GM19324 (cell line): ENCODE measurements around the gene NXPH2.
"Not testable (repeated sequence)": the region's sequence is repeated elsewhere in the genome, so short reads cannot be mapped to it uniquely, and the experiment has no call there.

Experiments
- ATAC-seq: cut with Tn5 transposase; IDR thresholded peaks from one replicate; pipeline ENCODE4 v1.9.1; 2021; ENCODE audit warnings: mild to moderate bottlenecking, moderate library complexity; ENCODE audit not compliant: unreplicated experiment, low FRiP score

The NXPH2 gene

DNA sequence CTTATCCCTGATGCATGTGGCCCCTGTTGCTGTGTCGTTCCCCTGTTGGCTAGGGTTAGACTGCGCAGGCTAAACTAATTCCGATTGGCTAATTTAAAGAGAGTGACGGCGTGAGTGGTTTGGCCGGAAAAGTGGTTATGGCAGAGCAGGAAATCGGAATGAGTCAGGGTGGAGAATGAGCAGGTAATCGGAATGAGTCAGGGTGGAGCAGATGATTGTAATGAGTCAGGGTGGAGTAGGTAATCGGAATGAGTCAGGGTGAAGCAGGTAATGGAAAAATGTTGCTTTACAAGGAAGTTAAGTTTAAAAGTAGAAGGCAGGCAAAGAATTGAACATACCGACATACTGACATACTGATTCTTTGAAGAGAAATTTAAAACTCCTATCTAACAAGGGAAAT is 135.4 kb downstream of the NXPH2 start:
- not testable (repeated sequence) for ATAC-seq

DNA sequence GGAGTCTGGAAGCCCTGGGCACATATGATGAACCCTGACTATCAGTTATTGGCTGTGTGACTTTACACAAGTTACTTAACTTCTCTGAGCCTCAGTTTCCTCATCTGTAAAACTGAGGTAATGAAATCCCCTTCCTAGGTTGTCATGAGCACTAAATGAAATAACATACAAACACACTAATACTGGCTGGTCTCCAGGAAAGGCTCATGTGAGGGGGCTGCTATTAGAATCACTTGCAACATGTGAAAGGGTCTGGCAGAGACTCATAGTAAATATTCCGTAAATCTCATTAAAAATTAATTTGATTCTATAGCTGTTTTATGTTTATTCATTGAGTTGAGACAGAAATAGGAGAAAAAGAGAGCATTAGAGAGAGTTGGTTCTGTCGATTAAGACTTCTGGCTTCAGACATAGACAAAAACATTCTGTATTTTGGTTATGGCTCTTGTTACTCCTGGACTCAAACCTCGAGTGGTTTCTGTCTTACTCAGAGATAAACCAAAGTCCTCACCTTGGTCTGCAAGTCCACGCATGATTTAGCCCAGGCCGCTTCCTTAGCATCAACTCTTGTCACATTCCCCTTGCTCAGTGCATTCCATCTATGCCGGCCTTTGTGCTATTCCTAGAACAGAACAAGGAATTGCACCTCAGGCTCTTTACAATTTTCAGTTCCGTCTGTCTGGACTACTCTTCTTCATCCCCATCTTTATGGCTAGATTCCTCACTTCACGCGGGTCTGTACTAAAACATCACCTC is 139.1 kb downstream of the NXPH2 start:
- ATAC-seq: no peak

DNA sequence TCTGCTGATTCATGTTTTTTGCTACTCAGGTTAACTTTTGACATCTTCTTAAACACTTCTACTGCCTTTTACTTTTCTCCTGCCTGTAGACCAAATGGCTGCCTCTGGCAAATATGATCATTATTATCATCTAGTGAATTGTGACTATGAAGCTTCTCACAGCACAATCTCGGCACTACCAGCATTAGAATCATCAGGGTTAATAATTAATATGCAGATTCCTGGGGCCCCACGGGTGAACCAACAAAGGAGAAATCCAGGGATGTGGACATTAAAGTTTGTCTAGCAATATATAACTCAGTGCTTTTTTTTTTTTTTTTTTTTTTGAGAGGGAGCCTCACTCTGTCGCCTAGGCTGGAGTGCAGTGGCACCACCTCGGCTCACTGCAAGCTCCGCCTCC is 142.5 kb downstream of the NXPH2 start:
- no peak for ATAC-seq

DNA sequence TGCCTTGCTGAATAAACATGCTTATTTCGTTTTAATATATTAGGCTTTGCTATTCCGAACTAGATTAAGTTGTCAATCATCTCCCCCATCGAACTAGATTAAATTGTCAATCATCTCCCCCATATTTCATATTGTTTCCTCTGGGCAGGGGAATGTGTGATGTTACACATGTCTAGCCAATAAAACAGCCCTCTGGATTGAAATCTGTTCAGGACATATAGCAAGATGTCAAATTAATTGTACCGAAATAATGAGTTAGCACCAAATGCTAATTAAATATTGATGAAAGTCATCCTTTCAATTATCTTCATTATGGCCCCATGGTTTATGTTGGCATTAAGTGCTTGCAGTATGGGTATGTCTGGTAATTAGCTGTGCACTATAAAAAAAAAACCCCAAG is 143.1 kb downstream of the NXPH2 start:
- ATAC-seq: no peak

DNA sequence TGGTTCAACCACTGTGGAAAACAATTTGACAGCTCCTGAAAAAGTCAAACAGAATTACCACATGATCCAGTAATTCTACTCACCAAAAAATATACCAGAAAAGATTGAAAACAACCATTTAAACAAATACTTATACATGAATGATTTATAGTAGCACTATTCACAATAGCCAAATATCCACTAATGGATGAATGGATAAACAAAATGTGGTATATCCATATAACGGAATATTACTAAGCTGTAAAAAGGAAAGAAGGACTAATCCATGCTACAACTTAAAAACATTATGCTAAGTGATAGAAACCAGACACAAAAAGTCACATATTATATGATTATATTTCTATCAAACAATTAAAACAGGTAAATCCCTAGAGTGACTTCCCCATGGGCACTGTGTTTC is 147.1 kb downstream of the NXPH2 start:
- ATAC-seq: no peak

DNA sequence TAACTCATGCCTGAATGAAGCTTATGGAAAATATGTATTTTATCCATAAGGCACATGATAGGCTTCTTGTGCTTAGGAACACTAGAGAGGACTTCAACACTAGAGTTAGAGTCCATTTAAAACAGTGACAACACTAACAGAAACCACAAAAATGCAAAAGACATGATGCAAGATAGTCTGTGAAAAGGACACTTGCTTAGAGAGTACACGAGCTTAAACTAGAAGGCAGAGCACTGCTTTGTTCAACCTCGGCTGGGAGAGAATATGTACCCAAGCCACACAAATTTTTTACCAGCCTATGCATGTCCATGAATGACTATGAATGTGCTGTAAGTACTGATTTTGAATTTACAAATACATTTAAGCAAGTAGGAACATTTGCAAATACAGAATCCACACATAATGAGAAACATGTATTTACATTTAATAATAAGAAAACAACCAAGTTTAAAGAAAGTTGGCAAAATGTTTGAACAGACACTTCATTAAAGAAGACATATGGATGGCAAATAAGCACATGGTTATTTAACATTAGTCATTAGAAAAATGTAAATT is 148.0 kb downstream of the NXPH2 start:
- no peak for ATAC-seq

DNA sequence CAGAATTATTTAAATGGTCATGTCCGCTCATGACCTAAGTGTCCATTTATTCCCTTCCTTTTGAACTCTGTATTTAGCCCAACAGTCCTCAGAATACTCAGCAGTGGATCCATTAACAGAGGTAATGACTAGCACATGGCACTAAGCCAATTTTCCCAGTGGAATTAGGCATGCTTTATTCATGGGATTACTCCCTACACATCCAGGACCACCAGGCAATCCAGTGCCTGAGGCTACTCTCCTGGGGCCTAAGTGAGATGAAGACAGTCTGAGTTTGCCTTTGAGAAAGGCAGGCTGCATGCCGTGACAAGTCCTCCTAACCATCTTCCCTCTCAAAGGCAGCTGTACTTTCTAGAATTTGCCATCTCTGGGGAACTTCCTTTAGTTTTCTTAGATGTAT is 150.0 kb downstream of the NXPH2 start:
- ATAC-seq: no peak

DNA sequence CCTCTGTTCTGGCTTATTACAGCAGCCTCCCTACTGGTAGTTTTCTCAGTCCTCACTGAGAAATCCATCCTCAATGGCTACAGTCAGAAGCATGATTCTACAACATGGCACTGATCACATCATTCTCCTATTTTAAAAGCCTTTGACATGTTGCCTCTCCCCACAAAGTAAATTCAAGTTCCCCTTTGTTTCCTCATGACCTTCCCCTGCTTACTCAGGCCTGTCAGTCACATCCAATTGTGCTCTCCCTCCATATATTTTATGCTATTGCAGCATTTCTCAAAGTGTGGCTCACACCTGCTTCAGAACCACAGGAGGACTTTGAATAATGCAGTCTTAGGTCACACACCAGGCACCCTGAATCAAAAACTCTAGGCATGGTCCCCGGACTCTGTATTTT is 154.0 kb downstream of the NXPH2 start:
- no peak for ATAC-seq

DNA sequence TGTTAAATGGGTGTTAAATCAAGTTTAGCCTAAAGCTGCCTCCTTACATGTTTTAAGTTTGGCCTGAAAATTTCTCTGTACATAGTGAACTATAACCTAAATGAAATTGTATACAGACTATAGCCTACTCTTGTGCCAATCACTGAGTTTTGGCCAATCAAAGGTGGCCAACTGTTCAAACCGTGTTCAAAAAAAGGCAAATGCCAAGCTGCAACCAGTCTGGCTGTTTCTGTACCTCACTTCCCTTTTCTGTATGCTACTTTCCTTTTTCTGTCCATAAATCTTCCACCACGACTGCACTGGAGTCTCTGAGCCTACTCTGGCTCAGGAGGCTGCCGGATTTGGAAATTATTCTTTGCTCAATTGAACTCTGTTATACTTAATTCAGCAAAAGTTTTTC is 157.6 kb downstream of the NXPH2 start:
- ATAC-seq: no peak

DNA sequence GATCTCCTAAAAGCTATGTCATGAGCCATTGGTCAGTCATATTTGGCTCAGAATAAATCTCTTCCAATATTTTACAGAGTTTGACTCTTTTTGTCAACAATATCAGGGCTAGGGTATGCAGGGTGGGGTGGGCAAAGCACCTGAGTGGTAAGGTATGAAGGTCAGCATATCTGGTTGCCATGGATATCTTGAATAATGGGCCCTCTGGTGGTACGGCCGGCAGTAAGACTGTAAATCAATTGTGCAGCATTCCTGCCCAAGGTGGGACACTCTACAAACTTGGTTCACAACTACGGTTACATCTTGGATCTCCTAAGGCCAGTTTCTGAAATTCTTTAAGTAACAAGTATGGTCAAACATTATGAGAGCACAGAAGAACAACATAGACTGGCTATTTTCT is 159.1 kb downstream of the NXPH2 start:
- ATAC-seq: no peak

DNA sequence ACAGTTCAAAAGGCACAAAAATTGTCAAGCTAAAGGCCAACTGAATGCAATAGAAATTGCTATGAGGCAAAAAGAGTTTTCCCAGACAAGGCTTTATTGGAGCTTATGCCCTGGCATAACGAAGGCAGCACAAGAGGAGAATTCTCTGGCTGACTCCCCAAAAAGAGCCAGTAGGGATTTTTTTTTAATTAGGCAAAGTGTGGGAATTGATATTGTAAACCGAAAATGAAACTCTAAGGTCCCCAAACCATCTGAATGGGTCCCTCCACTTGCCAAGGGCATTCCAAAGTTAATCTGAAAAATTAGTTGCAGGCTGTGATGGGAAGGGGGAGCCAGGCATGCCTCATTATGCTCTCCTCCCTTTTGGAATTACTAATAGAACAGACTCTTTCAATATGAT is 159.8 kb downstream of the NXPH2 start:
- no peak for ATAC-seq
